GM12878 (cell line): Measurements from ENCODE around the gene RPS6KA2. TPM values are rescaled to one million over a fixed set of nuclear protein-coding genes. Genes with fewer than 3 reads are reported as not detected.

ENCODE experiments used
- ATAC-seq: fragments of 200-7000 bp; cut with Tn5 transposase; 3 replicates; pipeline ENCODE4 v1.9.1; 2020; ENCODE audit warnings: mild to moderate bottlenecking, moderate library complexity
- BruUV-seq: library from RNA; stranded (reverse); fragments of 400-500 nt; replicated peaks from 2 replicates; lab custom pipeline; 2021; lab: Mats Ljungman, UMichigan
- CTCF ChIA-PET: fragments of 300-600 bp; sonication (Branson Sonifier 250); formaldehyde crosslinking; extraction: SDS; loops from one replicate; lab custom pipeline; 2021; ENCODE audit warnings: inconsistent platforms; lab: Yijun Ruan, JAX
- POLR2A ChIA-PET: fragments of 350-600 bp; formaldehyde crosslinking; extraction: SDS; loops from one replicate; lab custom pipeline; 2021; ENCODE audit warnings: inconsistent platforms; lab: Charles Lee
- RAD21 ChIA-PET: fragments of 300-600 bp; sonication (Branson Sonifier 250); formaldehyde crosslinking; loops from one replicate; lab custom pipeline; 2023; ENCODE audit warnings: antibody characterized with exemption; ENCODE audit not compliant: unreplicated experiment; lab: Charles Lee
- SMC1A ChIA-PET: fragments of 300-600 bp; sonication (Branson Sonifier 250); formaldehyde crosslinking; loops from one replicate; lab custom pipeline; 2023; ENCODE audit not compliant: unreplicated experiment, uncharacterized antibody; lab: Charles Lee
- DNase-seq: peaks from one replicate; pipeline ENCODE4 v3.0.0-alpha.2; 2011; ENCODE audit warnings: low read depth, low spot score
- FAIRE-seq: peaks from 3 replicates; lab custom pipeline; 2011; peaks lifted over from hg19 to GRCh38; lab: Jason Lieb, UNC
- H2AFZ ChIP-seq: 2 replicates; pipeline ENCODE4 v1.6.0; 2011; ENCODE audit warnings: low read depth, low read length, control low read depth; ENCODE audit not compliant: control insufficient read depth
- H3K27ac ChIP-seq: 2 replicates; pipeline ENCODE4 v1.5.1; 2011; ENCODE audit warnings: control low read depth; ENCODE audit not compliant: control insufficient read depth, insufficient read depth
- H3K27me3 ChIP-seq, 2 experiments: replicated peaks in 1 of 2; 2 replicates each; pipeline versions ENCODE4 v1.6.0 to v1.6.1; 2011; ENCODE audit warnings: low read length in 1 of 2; ENCODE audit not compliant: control insufficient read depth in 2 of 2, insufficient read depth in 2 of 2
- H3K36me3 ChIP-seq, 2 experiments: 2 replicates each; pipeline ENCODE4 v1.5.1; 2011; ENCODE audit warnings: low read length in 1 of 2; ENCODE audit not compliant: control insufficient read depth in 2 of 2, insufficient read depth in 2 of 2
- H3K4me1 ChIP-seq: 2 replicates; pipeline ENCODE4 v1.6.1; 2011; ENCODE audit warnings: mild to moderate bottlenecking, low read length, moderate library complexity, mixed read lengths; ENCODE audit not compliant: control insufficient read depth, insufficient read depth
- H3K4me2 ChIP-seq: 2 replicates; pipeline ENCODE4 v1.6.0; 2011; ENCODE audit warnings: control low read depth; ENCODE audit not compliant: control insufficient read depth, insufficient read depth
- H3K4me3 ChIP-seq: fragments of 200-600 bp; sonication (generic); 2 replicates; pipeline ENCODE4 v1.5.1; 2016
- H3K79me2 ChIP-seq: 2 replicates; pipeline ENCODE4 v1.6.0; 2011; ENCODE audit warnings: low read length; ENCODE audit not compliant: control insufficient read depth, insufficient read depth
- H3K9ac ChIP-seq: 2 replicates; pipeline ENCODE4 v1.8.0; 2011; ENCODE audit warnings: low read length, control low read depth, mixed read lengths; ENCODE audit not compliant: control insufficient read depth, insufficient read depth
- H3K9me3 ChIP-seq: replicated peaks from 3 replicates; pipeline ENCODE4 v1.5.1; 2011; ENCODE audit warnings: mild to moderate bottlenecking, low read length; ENCODE audit not compliant: control insufficient read depth, insufficient read depth
- H4K20me1 ChIP-seq: 2 replicates; pipeline ENCODE4 v1.6.0; 2011; ENCODE audit not compliant: control insufficient read depth, insufficient read depth
- CBFB ChIP-seq: IDR thresholded peaks from 2 replicates; pipeline ENCODE4 v1.6.1; 2016; ENCODE audit warnings: antibody characterized with exemption, low read depth
- HDAC6 ChIP-seq: fragments of 200-600 bp; sonication (generic); IDR thresholded peaks from one replicate; pipeline ENCODE4 v1.8.0; 2017; ENCODE audit warnings: antibody characterized with exemption; ENCODE audit not compliant: unreplicated experiment
- MYC ChIP-seq: IDR thresholded peaks from 2 replicates; pipeline ENCODE4 v1.6.1; 2011; ENCODE audit warnings: mild to moderate bottlenecking, low read length, moderate library complexity, inconsistent platforms; ENCODE audit not compliant: insufficient read depth, insufficient replicate concordance, insufficient read length, severe bottlenecking
- RUNX3 ChIP-seq: IDR thresholded peaks from 2 replicates; pipeline ENCODE4 v1.6.1; 2012; ENCODE audit warnings: low read length, inconsistent platforms
- SP1 ChIP-seq: IDR thresholded peaks from one replicate; pipeline ENCODE4 v1.6.1; 2011; ENCODE audit warnings: low read depth, low read length
- TCF3 ChIP-seq: IDR thresholded peaks from 2 replicates; pipeline ENCODE4 v1.6.1; 2012; ENCODE audit warnings: low read depth, mild to moderate bottlenecking, low read length, borderline replicate concordance; ENCODE audit not compliant: insufficient read depth
- WRNIP1 ChIP-seq: IDR thresholded peaks from 2 replicates; pipeline ENCODE4 v1.6.1; 2011; ENCODE audit warnings: low read depth, low read length, improper control_type of control experiment, borderline replicate concordance
- ZNF217 ChIP-seq: fragments of 450-650 bp; IDR thresholded peaks from 2 replicates; pipeline ENCODE4 v1.6.1; 2017; ENCODE audit warnings: antibody characterized with exemption, mild to moderate bottlenecking
- ZNF274 ChIP-seq: IDR thresholded peaks from one replicate; pipeline ENCODE4 v1.8.0; 2011; ENCODE audit not compliant: insufficient read length, insufficient read depth
- WGBS: methylation state at CpG from one replicate; pipeline ENCODE4 v1.1.6; 2016; ENCODE audit warnings: low lambda C conversion rate; ENCODE audit not compliant: insufficient replicate concordance, insufficient coverage; ENCODE audit errors: missing lambda C conversion rate; 5-methylcytosine and 5-hydroxymethylcytosine counted together
- in situ Hi-C: fragments of 300-500 bp; cut with MboI; formaldehyde crosslinking; loops from 9 replicates; pipeline ENCODE4 v1.14.3; 2018; ENCODE audit warnings: mixed read lengths
- intact Hi-C: fragments of 100-400 bp; cut with micrococcal nuclease; formaldehyde crosslinking; loops from one replicate; pipeline ENCODE4 v1.14.2; 2022; ENCODE audit not compliant: unreplicated experiment
- polyA plus RNA-seq, 11 experiments: library from polyadenylated mRNA; depleted of rRNA in 4 of 11; unstranded in 6 of 11; stranded (reverse) in 5 of 11; fragments of >200 nt; fragmentation: Nextera tagmentation in 4 of 11; fragmentation: Illumina TruSeq in 1 of 11; extraction: Ambion mirVana in 4 of 11; extraction: Trizol in 1 of 11; gene quantifications; 1 replicate in 1 of 11; 2 replicates in 10 of 11; pipeline versions ENCODE4 v1.2.1 to v1.2.3, GENCODE V29; 2011 to 2016; ENCODE audit warnings: inconsistent platforms in 2 of 11, missing spikeins in 2 of 11, low read depth in 1 of 11
- total RNA-seq, 4 experiments: library from RNA; depleted of rRNA in 3 of 4; stranded (reverse); fragments of >200 nt in 3 of 4; fragmentation: Illumina TruSeq in 1 of 4; extraction: Trizol in 1 of 4; gene quantifications; 2 replicates each; pipeline versions ENCODE4 v1.2.1 to v1.2.3, GENCODE V29; 2013 to 2021
- TF ChIP-seq, protein P1 (sequence below): fragments of 450-650 bp; IDR thresholded peaks from 2 replicates; pipeline ENCODE4 v1.6.1; 2017; ENCODE audit warnings: mild to moderate bottlenecking
- TF ChIP-seq, protein P2 (sequence below): fragments of 450-650 bp; IDR thresholded peaks from 2 replicates; pipeline ENCODE4 v1.6.1; 2018; ENCODE audit warnings: mild to moderate bottlenecking, low read depth, moderate library complexity; ENCODE audit not compliant: partially characterized antibody
- TF ChIP-seq, protein P3 (sequence below): fragments of 450-650 bp; conservative IDR thresholded peaks from 2 replicates; pipeline ENCODE4 v1.6.1; 2017; ENCODE audit warnings: mild to moderate bottlenecking, moderate library complexity
- TF ChIP-seq, protein P4 (sequence below): fragments of 450-650 bp; IDR thresholded peaks from 2 replicates; pipeline ENCODE4 v1.6.1; 2016; ENCODE audit warnings: mild to moderate bottlenecking
- TF ChIP-seq, protein P5 (sequence below): IDR thresholded peaks from 2 replicates; pipeline ENCODE4 v1.6.1; 2012; ENCODE audit warnings: low read depth, low read length, improper control_type of control experiment

Gene RPS6KA2
- total and polyA plus RNA-seq, 10 of the 15 experiments (the other 5 are each of a cell fraction or from before 2014, with no cell fraction given): 0.02 to 1.0 (median 0.22) TPM; not detected in 1

DNA sequence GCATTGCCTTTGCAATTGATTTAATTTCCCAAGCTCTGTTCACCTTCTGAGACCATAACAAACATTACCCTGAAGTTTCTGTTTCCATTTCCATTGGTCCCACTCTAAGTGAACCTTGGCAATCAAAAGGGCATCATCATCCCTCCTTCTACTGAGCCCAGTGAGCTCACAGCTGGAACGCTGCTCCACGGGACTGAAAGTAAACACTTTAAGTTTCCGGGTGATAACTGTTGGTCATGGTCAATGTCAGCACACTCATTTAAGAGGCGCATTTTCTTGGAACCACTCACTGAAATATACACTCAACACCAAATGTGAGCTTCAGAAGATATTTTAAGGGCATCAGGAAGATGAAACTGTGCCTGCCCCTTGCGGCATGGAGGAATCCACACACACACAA, 37.1 kb upstream of the RPS6KA2 start:
- Histone ChIP-seq H3K36me3 (no peaks in the 10 kb centered on the region), H4K20me1 (no peaks in the 10 kb centered on the region), H3K4me1 (no peaks in the 10 kb centered on the region), H3K9me3 (no peaks in the 10 kb centered on the region), H3K27ac (no peak overlapping the region), H2AFZ (no peak overlapping the region), H3K79me2 (no peaks in the 10 kb centered on the region), H3K4me3 (no peak overlapping the region), H3K27me3 (no peaks in the 10 kb centered on the region; a peak in 1 of 4 replicates), H3K4me2 (no peak overlapping the region), H3K9ac (no peak overlapping the region)
- intact Hi-C loops: no loop called here
- FAIRE-seq (no peak), DNase-seq (no peak), ATAC-seq (no peak)
- WGBS: 76% methylated on average over 5 of the region's 5 CpGs
- POLR2A ChIA-PET: no interaction called here
- CTCF ChIA-PET: interaction anchor here (1.4 kb wide), 1 partner anchor 263 kb away, joined by 3 read pairs; no protein-coding TSS in a partner anchor
- no TSS peak for BruUV-seq
- SMC1A ChIA-PET: no interaction called here
- in situ Hi-C loops: no loop called here
- RAD21 ChIA-PET: no interaction called here
- TF ChIP-seq, protein P1, sequence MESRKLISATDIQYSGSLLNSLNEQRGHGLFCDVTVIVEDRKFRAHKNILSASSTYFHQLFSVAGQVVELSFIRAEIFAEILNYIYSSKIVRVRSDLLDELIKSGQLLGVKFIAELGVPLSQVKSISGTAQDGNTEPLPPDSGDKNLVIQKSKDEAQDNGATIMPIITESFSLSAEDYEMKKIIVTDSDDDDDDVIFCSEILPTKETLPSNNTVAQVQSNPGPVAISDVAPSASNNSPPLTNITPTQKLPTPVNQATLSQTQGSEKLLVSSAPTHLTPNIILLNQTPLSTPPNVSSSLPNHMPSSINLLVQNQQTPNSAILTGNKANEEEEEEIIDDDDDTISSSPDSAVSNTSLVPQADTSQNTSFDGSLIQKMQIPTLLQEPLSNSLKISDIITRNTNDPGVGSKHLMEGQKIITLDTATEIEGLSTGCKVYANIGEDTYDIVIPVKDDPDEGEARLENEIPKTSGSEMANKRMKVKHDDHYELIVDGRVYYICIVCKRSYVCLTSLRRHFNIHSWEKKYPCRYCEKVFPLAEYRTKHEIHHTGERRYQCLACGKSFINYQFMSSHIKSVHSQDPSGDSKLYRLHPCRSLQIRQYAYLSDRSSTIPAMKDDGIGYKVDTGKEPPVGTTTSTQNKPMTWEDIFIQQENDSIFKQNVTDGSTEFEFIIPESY: no peak
- TF ChIP-seq ZNF217 (no peak), HDAC6 (no peak), RUNX3 (no peak), WRNIP1 (no peak), MYC (no peak), SP1 (no peak), CBFB (no peak), TCF3 (no peak), ZNF274 (no peak)
- TF ChIP-seq, protein P2, sequence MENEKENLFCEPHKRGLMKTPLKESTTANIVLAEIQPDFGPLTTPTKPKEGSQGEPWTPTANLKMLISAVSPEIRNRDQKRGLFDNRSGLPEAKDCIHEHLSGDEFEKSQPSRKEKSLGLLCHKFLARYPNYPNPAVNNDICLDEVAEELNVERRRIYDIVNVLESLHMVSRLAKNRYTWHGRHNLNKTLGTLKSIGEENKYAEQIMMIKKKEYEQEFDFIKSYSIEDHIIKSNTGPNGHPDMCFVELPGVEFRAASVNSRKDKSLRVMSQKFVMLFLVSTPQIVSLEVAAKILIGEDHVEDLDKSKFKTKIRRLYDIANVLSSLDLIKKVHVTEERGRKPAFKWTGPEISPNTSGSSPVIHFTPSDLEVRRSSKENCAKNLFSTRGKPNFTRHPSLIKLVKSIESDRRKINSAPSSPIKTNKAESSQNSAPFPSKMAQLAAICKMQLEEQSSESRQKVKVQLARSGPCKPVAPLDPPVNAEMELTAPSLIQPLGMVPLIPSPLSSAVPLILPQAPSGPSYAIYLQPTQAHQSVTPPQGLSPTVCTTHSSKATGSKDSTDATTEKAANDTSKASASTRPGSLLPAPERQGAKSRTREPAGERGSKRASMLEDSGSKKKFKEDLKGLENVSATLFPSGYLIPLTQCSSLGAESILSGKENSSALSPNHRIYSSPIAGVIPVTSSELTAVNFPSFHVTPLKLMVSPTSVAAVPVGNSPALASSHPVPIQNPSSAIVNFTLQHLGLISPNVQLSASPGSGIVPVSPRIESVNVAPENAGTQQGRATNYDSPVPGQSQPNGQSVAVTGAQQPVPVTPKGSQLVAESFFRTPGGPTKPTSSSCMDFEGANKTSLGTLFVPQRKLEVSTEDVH: no peak
- TF ChIP-seq, protein P3, sequence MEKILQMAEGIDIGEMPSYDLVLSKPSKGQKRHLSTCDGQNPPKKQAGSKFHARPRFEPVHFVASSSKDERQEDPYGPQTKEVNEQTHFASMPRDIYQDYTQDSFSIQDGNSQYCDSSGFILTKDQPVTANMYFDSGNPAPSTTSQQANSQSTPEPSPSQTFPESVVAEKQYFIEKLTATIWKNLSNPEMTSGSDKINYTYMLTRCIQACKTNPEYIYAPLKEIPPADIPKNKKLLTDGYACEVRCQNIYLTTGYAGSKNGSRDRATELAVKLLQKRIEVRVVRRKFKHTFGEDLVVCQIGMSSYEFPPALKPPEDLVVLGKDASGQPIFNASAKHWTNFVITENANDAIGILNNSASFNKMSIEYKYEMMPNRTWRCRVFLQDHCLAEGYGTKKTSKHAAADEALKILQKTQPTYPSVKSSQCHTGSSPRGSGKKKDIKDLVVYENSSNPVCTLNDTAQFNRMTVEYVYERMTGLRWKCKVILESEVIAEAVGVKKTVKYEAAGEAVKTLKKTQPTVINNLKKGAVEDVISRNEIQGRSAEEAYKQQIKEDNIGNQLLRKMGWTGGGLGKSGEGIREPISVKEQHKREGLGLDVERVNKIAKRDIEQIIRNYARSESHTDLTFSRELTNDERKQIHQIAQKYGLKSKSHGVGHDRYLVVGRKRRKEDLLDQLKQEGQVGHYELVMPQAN: no peak
- TF ChIP-seq, protein P4, sequence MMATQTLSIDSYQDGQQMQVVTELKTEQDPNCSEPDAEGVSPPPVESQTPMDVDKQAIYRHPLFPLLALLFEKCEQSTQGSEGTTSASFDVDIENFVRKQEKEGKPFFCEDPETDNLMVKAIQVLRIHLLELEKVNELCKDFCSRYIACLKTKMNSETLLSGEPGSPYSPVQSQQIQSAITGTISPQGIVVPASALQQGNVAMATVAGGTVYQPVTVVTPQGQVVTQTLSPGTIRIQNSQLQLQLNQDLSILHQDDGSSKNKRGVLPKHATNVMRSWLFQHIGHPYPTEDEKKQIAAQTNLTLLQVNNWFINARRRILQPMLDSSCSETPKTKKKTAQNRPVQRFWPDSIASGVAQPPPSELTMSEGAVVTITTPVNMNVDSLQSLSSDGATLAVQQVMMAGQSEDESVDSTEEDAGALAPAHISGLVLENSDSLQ: no peak
- TF ChIP-seq, protein P5, sequence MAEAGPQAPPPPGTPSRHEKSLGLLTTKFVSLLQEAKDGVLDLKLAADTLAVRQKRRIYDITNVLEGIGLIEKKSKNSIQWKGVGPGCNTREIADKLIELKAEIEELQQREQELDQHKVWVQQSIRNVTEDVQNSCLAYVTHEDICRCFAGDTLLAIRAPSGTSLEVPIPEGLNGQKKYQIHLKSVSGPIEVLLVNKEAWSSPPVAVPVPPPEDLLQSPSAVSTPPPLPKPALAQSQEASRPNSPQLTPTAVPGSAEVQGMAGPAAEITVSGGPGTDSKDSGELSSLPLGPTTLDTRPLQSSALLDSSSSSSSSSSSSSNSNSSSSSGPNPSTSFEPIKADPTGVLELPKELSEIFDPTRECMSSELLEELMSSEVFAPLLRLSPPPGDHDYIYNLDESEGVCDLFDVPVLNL: no peak
